ENCODE measurements around the gene LANCL3.
"Not testable (repeated sequence)": the region's sequence is repeated elsewhere in the genome, so short reads cannot be mapped to it uniquely, and the experiment has no call there.

LANCL3 gene

DNA sequence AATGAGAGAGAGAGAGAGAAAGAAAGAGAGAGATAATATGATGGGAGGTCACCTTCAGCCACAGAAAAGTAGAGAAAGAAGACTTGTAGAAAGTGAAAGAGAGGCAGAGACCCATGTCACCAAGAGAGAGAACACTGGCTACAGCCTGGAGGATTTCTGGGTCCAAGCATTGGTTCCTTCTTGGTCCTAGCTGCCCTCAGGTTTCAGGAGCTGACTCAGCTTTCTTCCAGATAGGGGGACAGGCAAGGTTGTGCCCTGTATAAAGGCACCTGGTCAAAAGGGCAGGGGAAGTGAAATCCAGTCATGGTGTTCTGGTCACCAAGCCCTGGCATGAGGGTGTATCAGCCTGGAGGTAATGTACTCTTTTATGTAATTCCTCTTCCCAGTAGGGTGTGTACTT, 66.6 kb downstream of the LANCL3 start:
- no peak for DNase-seq

GRCh38 chrX:37640142-37640541, 68.7 kb downstream of the LANCL3 start:
- no peak for DNase-seq

DNA sequence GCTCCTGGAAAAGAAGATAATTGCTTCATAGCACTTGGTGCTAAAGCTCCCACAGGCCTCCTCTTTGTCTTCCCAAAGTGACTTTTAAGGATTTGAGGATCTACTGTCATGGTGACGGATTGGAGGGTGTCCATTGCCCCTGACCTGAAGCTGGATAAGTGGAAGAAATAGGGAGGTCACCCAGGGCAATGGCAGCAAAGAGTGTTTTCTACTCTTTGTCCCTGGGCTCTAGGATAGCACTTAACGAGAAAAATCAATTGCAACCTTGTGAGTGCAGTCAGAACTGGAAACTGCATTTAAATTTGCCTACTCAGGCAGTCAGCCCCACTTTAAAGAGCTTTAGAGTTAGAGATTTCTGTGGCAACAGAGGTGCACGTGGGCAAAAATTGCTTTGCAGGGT, 70.4 kb downstream of the LANCL3 start:
- no peak for DNase-seq

DNA sequence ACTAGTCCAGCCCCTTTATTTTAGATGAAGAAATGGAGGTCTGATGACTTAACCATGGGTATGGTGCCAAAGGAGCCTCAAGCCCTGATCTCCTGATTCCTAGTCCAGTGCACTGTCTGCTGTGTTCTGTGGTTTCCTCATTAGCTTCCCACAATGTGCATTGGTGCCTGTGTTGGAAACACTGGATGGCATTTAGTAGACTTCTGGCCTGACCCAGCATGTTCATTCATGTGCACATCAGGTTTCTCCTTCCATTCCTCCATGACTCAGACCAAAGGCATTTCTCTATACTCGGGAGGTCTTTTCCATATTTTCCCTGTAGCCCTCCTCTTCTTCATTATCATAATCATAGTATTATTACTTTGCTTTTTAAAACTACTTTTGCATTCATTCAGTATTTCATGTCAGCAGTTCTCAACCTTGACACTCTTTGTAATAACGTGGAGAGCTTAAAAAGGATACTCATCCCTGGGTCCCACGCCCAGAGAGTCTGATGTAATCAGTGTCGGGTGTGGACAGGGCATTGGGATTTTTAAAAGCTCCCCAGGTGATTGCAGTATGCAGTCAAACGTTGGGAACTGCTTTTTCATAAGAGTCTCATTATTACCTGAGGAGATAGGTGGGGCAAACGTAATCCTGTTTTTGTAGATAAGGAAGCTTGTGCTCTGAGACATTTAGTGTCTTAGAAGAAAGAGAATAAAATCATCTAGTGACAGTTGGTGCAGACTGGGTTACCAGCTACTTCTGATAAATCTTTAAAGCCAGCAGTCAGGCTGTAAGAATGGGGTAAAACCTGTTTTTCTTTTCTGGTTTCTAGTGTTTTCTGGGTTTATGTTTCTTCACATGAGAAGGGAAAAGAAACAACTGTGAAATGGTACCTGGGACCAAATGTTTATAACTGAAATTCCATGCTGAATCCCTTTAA, 73.2 kb downstream of the LANCL3 start:
- no peak for DNase-seq

DNA sequence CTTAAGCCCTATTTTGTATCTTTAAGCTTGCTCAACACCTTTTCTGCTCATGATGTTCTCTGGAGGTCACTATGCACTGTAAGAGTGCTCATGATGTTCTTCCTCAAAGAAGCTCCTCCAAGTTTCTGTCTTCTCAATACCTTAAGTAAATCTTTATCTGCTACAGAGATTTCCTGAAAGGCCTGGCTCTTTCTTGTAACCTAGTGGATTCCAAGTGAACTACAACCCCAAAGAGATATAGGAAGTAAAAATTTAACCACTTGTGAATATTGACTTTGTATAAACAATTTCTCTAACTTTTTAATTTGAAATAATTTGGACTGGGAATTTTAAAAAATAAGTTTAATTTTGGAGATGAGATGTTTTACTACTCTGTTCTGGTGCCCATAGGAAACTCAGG, 74.8 kb downstream of the LANCL3 start:
- DNase-seq, result no peak

DNA sequence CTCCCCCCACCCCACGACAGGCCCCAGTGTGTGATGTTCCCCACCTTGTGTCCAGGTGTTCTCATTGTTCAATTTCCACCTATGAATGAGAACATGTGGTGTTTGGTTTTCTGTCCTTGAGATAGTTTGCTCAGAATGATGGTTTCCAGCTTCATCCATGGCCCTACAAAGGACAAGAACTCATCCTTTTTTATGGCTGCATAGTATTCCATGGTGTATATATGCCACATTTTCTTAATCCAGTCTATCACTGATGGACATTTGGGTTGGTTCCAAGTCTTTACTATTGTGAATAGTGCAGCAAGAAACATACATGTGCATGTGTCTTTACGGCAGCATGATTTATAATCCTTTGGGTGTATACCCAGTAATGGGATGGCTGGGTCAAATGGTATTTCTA, 79.4 kb downstream of the LANCL3 start:
- DNase-seq, result not testable (repeated sequence)

- no peak for DNase-seq
These were observed 80.5 kb downstream of the LANCL3 start for GRCh38 chrX:37651921-37652452.

DNA sequence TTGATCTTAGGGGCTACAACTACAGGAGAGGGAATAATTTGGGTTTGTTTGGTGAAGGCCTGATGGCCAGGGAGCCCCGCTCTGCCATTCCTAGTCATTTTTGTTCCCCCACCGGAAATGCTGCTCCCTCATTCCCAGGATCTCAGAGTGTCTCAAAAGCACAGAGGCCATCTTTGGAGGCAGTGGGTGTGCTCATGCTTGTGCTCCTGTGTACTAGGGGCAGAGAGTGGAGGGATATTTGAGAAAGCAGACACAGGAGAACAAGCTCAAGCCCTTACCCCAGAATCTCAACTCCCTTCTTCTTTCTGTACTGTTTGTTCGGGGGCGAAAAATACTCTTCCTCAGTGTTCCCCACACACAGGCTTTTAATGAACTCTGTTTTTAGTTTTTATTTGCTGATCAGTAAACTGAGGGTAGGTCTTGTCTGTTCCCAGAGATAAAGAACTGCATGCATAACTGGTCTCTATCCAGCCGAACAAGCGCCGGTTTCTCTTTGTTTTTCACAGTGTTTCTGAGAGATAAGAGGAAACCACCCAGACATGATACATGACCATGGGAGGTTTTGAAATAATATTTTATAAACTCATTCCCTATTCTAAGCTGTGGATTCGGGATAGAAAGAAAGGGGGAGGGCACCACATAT, 81.2 kb downstream of the LANCL3 start:
- no peak for DNase-seq

GRCh38 chrX:37653397-37654085, 82.1 kb downstream of the LANCL3 start:
- DNase-seq, result no peak

- no peak for DNase-seq
These were observed 87.0 kb downstream of the LANCL3 start for GRCh38 chrX:37658343-37659030.

DNA sequence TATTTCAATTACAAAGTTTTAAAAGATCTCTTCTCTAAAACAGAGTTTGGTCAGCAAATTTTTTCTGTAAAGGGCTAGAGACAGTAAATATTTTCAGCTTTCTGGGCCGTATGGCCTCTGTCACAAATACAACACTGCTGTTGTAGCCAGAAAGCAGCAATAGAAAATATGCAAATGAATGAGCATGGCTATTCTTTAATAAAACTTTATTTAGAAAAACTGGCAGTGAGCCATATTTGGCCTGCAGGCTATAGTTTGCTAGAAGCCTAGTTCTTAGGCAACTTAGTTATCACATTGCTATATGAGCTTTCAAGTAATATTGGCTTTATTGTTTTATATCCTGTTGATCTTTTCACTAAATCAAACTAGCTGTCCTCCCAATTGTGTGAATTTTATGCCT, 87.6 kb downstream of the LANCL3 start:
- DNase-seq, result no peak

- DNase-seq, result no peak
These were observed 90.7 kb downstream of the LANCL3 start for GRCh38 chrX:37662181-37662580.

DNA sequence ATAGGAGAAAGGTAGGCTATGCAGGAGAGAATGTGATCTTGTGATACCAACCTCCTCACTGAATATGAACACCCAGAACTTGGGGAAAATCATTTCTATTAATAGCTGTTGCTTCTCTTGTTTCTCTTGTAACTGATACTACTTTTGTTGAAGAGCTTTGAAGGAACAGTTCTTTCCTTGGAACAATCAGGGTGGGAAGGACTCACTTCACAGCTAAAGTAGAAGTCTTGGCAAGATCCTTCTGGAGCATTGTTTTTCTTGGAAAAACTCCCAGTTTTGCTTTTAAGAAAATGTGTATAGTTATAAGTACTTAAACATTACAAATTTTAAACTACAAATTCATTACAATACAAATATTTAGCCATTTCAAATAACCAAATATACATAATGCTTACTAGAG, 95.1 kb downstream of the LANCL3 start:
- no peak for DNase-seq

- no peak for DNase-seq
These were observed 95.7 kb downstream of the LANCL3 start for GRCh38 chrX:37667141-37667540.

DNA sequence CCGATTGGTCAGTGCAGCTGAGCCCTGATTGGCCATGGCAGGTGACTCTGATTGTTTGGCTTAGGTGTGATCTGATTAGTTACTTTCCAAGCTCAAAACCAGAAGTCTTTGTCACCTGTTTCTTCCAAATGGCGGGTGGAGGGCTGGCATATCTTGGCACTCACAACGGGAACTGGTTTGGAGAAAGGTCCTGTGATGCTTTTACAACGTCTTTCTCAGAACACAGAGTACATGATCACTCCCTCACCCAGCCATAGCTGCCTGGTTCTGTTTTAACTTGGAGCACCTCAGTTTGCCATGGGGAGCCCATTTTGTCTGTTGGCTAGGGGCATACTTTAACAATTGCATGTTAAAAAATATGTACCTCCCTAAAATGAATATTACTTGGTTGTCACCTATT, 101.1 kb downstream of the LANCL3 start:
- no peak for DNase-seq

GRCh38 chrX:37676811-37677210, 105.3 kb downstream of the LANCL3 start:
- DNase-seq, result no peak

GRCh38 chrX:37677243-37677642, 105.8 kb downstream of the LANCL3 start:
- DNase-seq, result no peak

DNA sequence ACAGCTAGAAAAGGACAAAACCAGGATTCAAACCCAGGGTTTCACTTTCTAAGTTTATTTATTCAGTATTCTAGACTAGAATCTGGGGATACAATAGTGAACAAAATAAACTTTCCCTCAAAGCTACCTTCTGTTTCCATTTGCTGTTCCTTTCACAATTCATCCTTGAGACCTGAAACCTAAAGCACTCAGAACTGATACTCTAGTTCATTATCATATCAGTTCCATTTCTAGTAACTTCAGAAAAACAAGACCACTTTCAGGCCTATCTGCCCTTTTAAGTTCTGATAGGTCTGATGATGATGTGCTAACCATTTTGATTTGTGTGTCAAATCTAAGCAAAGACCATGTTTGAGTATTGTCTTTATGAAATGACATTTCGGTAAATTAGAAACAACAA, 106.3 kb downstream of the LANCL3 start:
- no peak for DNase-seq

- DNase-seq, result no peak
These were observed 107.1 kb downstream of the LANCL3 start for GRCh38 chrX:37678574-37678973.

DNA sequence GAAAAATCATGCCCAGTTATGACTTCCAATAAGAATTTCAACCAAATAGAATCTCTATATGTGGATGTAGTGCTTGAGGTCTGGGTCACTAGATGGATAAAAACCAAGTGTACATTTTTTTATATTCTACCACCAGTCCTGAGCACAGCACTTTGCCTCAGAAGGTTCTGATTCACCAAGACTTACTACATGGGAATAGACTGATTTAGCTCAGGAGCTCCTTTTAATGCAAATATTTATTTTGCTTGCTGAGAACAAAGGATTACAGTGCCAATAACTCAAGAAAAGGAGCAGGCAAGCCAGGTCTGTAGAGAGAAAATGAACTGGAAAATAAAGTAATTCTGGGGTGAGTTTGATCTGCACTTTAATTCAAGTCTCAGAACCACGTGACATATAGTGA, 107.8 kb downstream of the LANCL3 start:
- no peak for DNase-seq

- no peak for DNase-seq
These were observed 108.4 kb downstream of the LANCL3 start for GRCh38 chrX:37679888-37680287.

- DNase-seq, result no peak
These were observed 113.0 kb downstream of the LANCL3 start for GRCh38 chrX:37684426-37684825.

DNA sequence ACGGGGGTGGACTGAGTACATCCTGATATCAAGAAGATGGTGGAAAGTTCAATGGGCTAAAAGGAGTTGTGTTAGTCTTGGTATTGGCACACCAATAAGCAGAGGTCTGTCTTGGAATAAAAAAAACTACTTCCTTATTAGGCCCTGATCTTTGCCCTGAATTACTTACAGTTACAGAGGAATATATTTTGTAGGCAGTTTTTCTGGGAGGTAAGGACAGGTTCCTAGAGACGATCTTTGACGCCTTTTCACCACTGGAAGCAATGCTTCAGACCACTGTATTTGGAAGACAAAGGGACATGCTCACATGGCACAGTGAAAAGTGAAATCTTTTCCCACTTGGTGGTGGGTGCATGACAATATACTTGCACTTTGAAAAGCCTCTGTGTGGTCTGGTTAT, 113.5 kb downstream of the LANCL3 start:
- DNase-seq, result no peak

Data from effector CD8-positive, alpha-beta T cell (primary cell).